Tibial nerve (tissue), 3 donors: Measurements from ENCODE around the gene JAK1.

Source experiments
- POLR2A ChIP-seq, 2 donors: fragments of 450-650 bp; IDR thresholded peaks; one replicate each; pipeline ENCODE4 v1.6.1; 2017; ENCODE audit warnings: antibody characterized with exemption in 2 of 2, mild to moderate bottlenecking in 2 of 2, moderate library complexity in 2 of 2
- TF ChIP-seq, protein P1 (sequence below), 5 experiments: fragments of 200-600 bp in 3 of 5; fragments of 450-650 bp in 2 of 5; sonication (generic) in 3 of 5; IDR thresholded peaks; one replicate each; pipeline ENCODE4 v1.5.1; 2016 to 2019; ENCODE audit warnings: antibody characterized with exemption in 5 of 5, mild to moderate bottlenecking in 3 of 5, moderate library complexity in 2 of 5

DNA sequence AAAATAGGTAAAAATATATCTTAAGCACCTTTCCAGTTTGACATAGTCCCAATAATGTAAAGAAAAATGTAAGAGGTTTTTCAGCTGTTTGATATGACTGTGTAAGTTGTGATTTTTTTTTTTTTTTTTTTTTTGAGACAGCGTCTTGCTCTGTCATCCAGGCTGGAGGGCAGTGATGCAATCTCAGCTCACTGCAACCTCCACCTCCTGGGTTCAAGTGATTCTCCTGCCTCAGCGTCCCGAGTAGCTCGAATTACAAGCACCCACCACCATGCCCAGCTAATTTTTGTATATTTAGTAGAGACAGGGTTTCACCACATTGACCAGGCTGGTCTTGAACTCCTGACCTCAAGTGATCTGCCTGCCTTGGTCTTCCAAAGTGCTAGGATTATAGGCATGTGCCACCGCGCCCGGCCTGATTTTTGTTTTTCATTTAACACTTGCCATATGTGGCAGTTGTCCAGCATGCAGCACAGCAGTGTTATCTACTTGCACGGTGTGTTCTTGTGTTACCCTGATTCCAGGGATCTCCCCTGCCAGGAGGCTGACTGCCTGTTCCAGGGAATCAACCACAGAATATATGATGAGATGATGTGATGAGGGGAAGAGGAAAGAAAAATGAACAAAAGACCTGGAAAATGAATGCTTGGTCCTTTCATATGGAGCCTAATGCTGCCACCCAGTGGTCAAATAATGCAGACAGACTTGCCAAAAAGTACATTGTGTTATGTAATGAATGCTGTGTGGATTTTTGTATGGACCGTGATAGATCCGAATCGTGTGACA lies 142.5 kb downstream of the JAK1 start:
- TF ChIP-seq, protein P1, sequence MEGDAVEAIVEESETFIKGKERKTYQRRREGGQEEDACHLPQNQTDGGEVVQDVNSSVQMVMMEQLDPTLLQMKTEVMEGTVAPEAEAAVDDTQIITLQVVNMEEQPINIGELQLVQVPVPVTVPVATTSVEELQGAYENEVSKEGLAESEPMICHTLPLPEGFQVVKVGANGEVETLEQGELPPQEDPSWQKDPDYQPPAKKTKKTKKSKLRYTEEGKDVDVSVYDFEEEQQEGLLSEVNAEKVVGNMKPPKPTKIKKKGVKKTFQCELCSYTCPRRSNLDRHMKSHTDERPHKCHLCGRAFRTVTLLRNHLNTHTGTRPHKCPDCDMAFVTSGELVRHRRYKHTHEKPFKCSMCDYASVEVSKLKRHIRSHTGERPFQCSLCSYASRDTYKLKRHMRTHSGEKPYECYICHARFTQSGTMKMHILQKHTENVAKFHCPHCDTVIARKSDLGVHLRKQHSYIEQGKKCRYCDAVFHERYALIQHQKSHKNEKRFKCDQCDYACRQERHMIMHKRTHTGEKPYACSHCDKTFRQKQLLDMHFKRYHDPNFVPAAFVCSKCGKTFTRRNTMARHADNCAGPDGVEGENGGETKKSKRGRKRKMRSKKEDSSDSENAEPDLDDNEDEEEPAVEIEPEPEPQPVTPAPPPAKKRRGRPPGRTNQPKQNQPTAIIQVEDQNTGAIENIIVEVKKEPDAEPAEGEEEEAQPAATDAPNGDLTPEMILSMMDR (IDR thresholded peaks at IDR 0.05): peak; percentile 75 to 87 (median 79)
- no peak for TF ChIP-seq POLR2A (IDR thresholded peaks at IDR 0.05)
